H9 (cell line): ENCODE measurements around the gene MITD1. TPM values are rescaled to one million over a fixed set of nuclear protein-coding genes. Genes with fewer than 3 reads are reported as not detected.

Experiments used
- DNase-seq: peaks from one replicate; pipeline ENCODE4 v3.0.0-alpha.2; 2017
- H2AFZ ChIP-seq: one replicate; pipeline ENCODE4 v1.6.1; 2013; ENCODE audit warnings: mild to moderate bottlenecking, low read length, control low read depth, moderate library complexity
- H2AK5ac ChIP-seq: 2 replicates; pipeline ENCODE4 v1.6.1; 2013; ENCODE audit warnings: low read length, control low read depth, mixed read lengths; ENCODE audit not compliant: insufficient read length
- H2BK120ac ChIP-seq: one replicate; pipeline ENCODE4 v1.6.1; 2013; ENCODE audit warnings: low read depth, mild to moderate bottlenecking, low read length, control low read depth, inconsistent platforms; ENCODE audit not compliant: poor library complexity, severe bottlenecking
- H2BK12ac ChIP-seq: 2 replicates; pipeline ENCODE4 v1.6.1; 2013; ENCODE audit warnings: low read length, control low read depth, mixed read lengths, low read depth; ENCODE audit not compliant: insufficient read length
- H2BK15ac ChIP-seq: 2 replicates; pipeline ENCODE4 v1.6.1; 2013; ENCODE audit warnings: low read depth, low read length, control low read depth
- H2BK20ac ChIP-seq: one replicate; pipeline ENCODE4 v1.6.1; 2013; ENCODE audit warnings: low read depth, mild to moderate bottlenecking, low read length, control low read depth, inconsistent platforms; ENCODE audit not compliant: poor library complexity, severe bottlenecking
- H2BK5ac ChIP-seq: 2 replicates; pipeline ENCODE4 v1.6.1; 2013; ENCODE audit warnings: low read length, control low read depth, mixed read lengths; ENCODE audit not compliant: insufficient read length
- H3K14ac ChIP-seq: 2 replicates; pipeline ENCODE4 v1.6.1; 2013; ENCODE audit warnings: low read length, control low read depth; ENCODE audit not compliant: insufficient read depth
- H3K18ac ChIP-seq: 2 replicates; pipeline ENCODE4 v1.6.1; 2013; ENCODE audit warnings: low read depth, mild to moderate bottlenecking, mixed read lengths, low read length, control low read depth; ENCODE audit not compliant: insufficient read length
- H3K23ac ChIP-seq: 2 replicates; pipeline ENCODE4 v1.6.1; 2013; ENCODE audit warnings: low read length, control low read depth, mixed read lengths, low read depth; ENCODE audit not compliant: insufficient read length
- H3K23me2 ChIP-seq: 2 replicates; pipeline ENCODE4 v1.6.1; 2013; ENCODE audit warnings: low read depth, mild to moderate bottlenecking, mixed read lengths, low read length, control low read depth; ENCODE audit not compliant: insufficient read length, poor library complexity, severe bottlenecking
- H3K27ac ChIP-seq: 2 replicates; pipeline ENCODE4 v1.5.1; 2013; ENCODE audit warnings: low read length, control low read depth, mixed read lengths, low read depth; ENCODE audit not compliant: insufficient read length
- H3K27me3 ChIP-seq: 2 replicates; pipeline ENCODE4 v1.6.1; 2013; ENCODE audit warnings: low read length, control low read depth, inconsistent platforms; ENCODE audit not compliant: insufficient read depth
- H3K4ac ChIP-seq: 2 replicates; pipeline ENCODE4 v1.6.1; 2013; ENCODE audit warnings: low read depth, mild to moderate bottlenecking, control low read depth, inconsistent platforms, low read length, moderate library complexity
- H3K4me1 ChIP-seq: 2 replicates; pipeline ENCODE4 v1.6.1; 2013; ENCODE audit warnings: low read length, control low read depth, inconsistent platforms; ENCODE audit not compliant: insufficient read depth
- H3K4me2 ChIP-seq: 2 replicates; pipeline ENCODE4 v1.6.1; 2013; ENCODE audit warnings: low read length, control low read depth, mixed read lengths; ENCODE audit not compliant: insufficient read length, insufficient read depth
- H3K56ac ChIP-seq: 2 replicates; pipeline ENCODE4 v1.6.1; 2013; ENCODE audit warnings: low read depth, mild to moderate bottlenecking, mixed read lengths, low read length, control low read depth; ENCODE audit not compliant: insufficient read length
- H3K79me1 ChIP-seq: 2 replicates; pipeline ENCODE4 v1.6.1; 2013; ENCODE audit warnings: low read depth, mild to moderate bottlenecking, moderate library complexity, low read length, control low read depth, inconsistent platforms; ENCODE audit not compliant: insufficient read depth, poor library complexity, severe bottlenecking
- H3K79me2 ChIP-seq: 2 replicates; pipeline ENCODE4 v1.6.1; 2013; ENCODE audit warnings: low read length, control low read depth, inconsistent platforms; ENCODE audit not compliant: insufficient read depth
- H3K9ac ChIP-seq: 2 replicates; pipeline ENCODE4 v1.6.1; 2013; ENCODE audit warnings: low read length, control low read depth, mixed read lengths; ENCODE audit not compliant: insufficient read length; ENCODE audit errors: extremely low read depth
- H3K9me3 ChIP-seq: one replicate; pipeline ENCODE4 v1.6.1; 2013; ENCODE audit warnings: low read depth, low read length, inconsistent platforms; ENCODE audit not compliant: control insufficient read depth
- H3T11ph ChIP-seq: one replicate; pipeline ENCODE4 v1.6.1; 2013; ENCODE audit warnings: mild to moderate bottlenecking, low read length, control low read depth, inconsistent platforms
- H4K20me1 ChIP-seq: one replicate; pipeline ENCODE4 v1.6.1; 2013; ENCODE audit not compliant: control insufficient read depth, insufficient read length, insufficient read depth
- H4K5ac ChIP-seq: 2 replicates; pipeline ENCODE4 v1.6.1; 2013; ENCODE audit warnings: low read depth, mild to moderate bottlenecking, mixed read lengths, low read length, control low read depth; ENCODE audit not compliant: insufficient read length
- H4K8ac ChIP-seq: replicated peaks from 2 replicates; pipeline ENCODE4 v1.6.1; 2013; ENCODE audit warnings: low read length, control low read depth, mixed read lengths, low read depth; ENCODE audit not compliant: insufficient read length
- H4K91ac ChIP-seq: 2 replicates; pipeline ENCODE4 v1.6.1; 2013; ENCODE audit warnings: low read depth, mild to moderate bottlenecking, moderate library complexity, mixed read lengths, low read length, control low read depth; ENCODE audit not compliant: insufficient read length
- H3K27ac Mint-ChIP-seq, 3 experiments: 2 replicates in 2 of 3; 3 replicates in 1 of 3; pipeline ENCODE4 v1.8.0; 2020 to 2021; ENCODE audit warnings: mixed read lengths in 3 of 3, mild to moderate bottlenecking in 1 of 3, moderate library complexity in 1 of 3
- H3K27me3 Mint-ChIP-seq: 2 replicates; pipeline ENCODE4 v1.8.0; 2021; ENCODE audit warnings: low read depth, mild to moderate bottlenecking, moderate library complexity, mixed read lengths
- H3K36me3 Mint-ChIP-seq, 3 experiments: 2 replicates in 2 of 3; 3 replicates in 1 of 3; pipeline ENCODE4 v1.8.0; 2020 to 2021; ENCODE audit warnings: low read depth in 3 of 3, mixed read lengths in 3 of 3; ENCODE audit not compliant: insufficient read depth in 1 of 3
- H3K4me1 Mint-ChIP-seq, 2 experiments: 2 replicates each; pipeline ENCODE4 v1.8.0; 2020; ENCODE audit warnings: mixed read lengths in 2 of 2
- H3K4me3 Mint-ChIP-seq, 2 experiments: 2 replicates in 1 of 2; 3 replicates in 1 of 2; pipeline ENCODE4 v1.8.0; 2020 to 2021; ENCODE audit warnings: mild to moderate bottlenecking in 2 of 2, mixed read lengths in 2 of 2, moderate library complexity in 1 of 2
- H3K9me3 Mint-ChIP-seq, 2 experiments: 2 replicates in 1 of 2; 3 replicates in 1 of 2; pipeline ENCODE4 v1.8.0; 2020; ENCODE audit warnings: mild to moderate bottlenecking in 2 of 2, mixed read lengths in 2 of 2, moderate library complexity in 1 of 2
- CTCF ChIP-seq: fragments of 200-600 bp; sonication (generic); conservative IDR thresholded peaks from 3 replicates; pipeline ENCODE4 v1.8.0; 2021; ENCODE audit warnings: antibody characterized with exemption, mild to moderate bottlenecking
- WGBS: extraction: QIAGEN DNeasy Blood & Tissue Kit; methylation state at CpG from one replicate; pipeline ENCODE4 v1.1.7; 2013; ENCODE audit warnings: missing lambda C conversion rate, low lambda C conversion rate, mixed read lengths; ENCODE audit not compliant: insufficient read length; ENCODE audit errors: extremely low coverage; 5-methylcytosine and 5-hydroxymethylcytosine counted together
- total RNA-seq: library from RNA; stranded (reverse); gene quantifications from 2 replicates; pipeline ENCODE4 v1.2.1, GENCODE V29; 2021

Gene MITD1
- total RNA-seq, 1 experiment from 2014 or later: 35.2 TPM

- TF ChIP-seq CTCF: no peak
- Histone ChIP-seq H3K4ac (no peak overlapping the region), H2BK12ac (no peak overlapping the region), H4K91ac (no peak overlapping the region), H2BK120ac (no peak overlapping the region), H2BK15ac (no peak overlapping the region), H3K23ac (no peak overlapping the region), H3K23me2 (peaks cover 3% of the 10 kb centered on the region), H3K18ac (no peak overlapping the region), H3K4me1 (no peaks in the 10 kb centered on the region), H3K79me1 (peaks cover 3% of the 10 kb centered on the region), H3K27me3 (no peaks in the 10 kb centered on the region), H3K4me2 (no peak overlapping the region), H2BK20ac (no peak overlapping the region), H3T11ph (no peak overlapping the region), H3K9me3 (no peaks in the 10 kb centered on the region), H2BK5ac (no peak overlapping the region), H3K14ac (no peak overlapping the region), H2AFZ (no peak overlapping the region), H3K27ac (no peak overlapping the region), H3K9ac (no peak overlapping the region), H3K56ac (no peak overlapping the region), H2AK5ac (no peak overlapping the region), H4K20me1 (no peaks in the 10 kb centered on the region), H4K8ac (no peak overlapping the region), H4K5ac (no peak overlapping the region), H3K79me2 (peaks cover 18% of the 10 kb centered on the region; the same call in 1 of the 2 replicates)
- DNase-seq: no peak
- peaks cover 15 to 32% (median 18%) of the 10 kb centered on the region in 3 experiments for H3K36me3 Mint-ChIP-seq
- H3K9me3 Mint-ChIP-seq: no peaks in the 10 kb centered on the region
- peaks cover 15 to 18% of the 10 kb centered on the region in 2 experiments for H3K4me1 Mint-ChIP-seq
- H3K27me3 Mint-ChIP-seq: no peaks in the 10 kb centered on the region
- H3K27ac Mint-ChIP-seq: no peak overlapping the region
- no peak overlapping the region for H3K4me3 Mint-ChIP-seq
- WGBS: no CpG with 5 or more reads among the region's 6 CpGs
Observed at GRCh38 chr2:99184811-99185210, 4.0 kb upstream of the MITD1 start.
